NCI-H1092 treated with DMSO at 0.1 percent for 48 hours (cell line): ENCODE results near the gene NCAM2.

Source experiments
- DNase-seq: peaks from one replicate; lab custom pipeline; 2025; lab: John Stamatoyannopoulos, UW

NCAM2 gene

DNA sequence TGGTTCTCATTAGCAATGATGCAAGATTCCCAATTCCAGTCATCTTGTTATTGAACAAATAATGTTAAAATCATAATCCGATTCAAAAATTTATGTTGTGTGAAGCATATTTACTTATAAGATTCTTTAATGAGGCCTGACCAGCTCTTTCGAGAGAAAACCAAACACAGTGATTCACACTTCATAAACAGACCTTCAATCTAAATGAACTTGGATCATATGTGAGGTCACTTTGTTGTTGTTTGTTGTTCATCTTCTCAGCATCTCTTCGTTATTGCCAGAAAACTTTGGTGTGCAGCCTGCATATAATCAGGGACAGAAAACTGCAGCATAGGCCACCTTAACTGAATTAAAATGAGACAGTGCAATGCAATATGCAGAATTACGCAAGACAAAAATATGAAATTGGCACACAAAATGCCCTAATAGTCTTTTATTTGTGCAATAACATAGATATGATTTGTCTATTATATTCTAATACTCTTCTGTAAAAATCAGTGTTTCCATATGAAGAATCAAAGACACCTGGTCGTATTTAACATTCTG, 30.1 kb downstream of the NCAM2 start:
- DNase-seq, result no peak

DNA sequence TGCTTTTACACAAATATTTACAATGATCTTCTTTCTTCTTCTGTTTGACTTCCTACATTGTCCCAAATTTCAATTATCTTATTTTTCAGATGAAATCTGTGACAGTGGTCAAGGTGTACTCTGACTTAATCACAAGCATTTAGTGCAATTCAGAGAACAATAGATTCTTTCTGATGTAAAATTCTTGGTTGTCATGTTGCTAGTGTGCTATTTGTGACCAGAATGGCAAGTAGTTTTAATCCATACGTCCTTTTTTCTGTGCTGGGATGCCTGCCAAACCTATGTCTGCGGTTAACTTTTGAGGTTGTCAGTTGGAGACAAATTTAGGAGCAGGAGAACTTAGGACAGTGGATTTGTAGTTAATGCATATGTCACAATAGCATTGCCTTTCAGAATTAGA, 31.0 kb downstream of the NCAM2 start:
- DNase-seq, result no peak

DNA sequence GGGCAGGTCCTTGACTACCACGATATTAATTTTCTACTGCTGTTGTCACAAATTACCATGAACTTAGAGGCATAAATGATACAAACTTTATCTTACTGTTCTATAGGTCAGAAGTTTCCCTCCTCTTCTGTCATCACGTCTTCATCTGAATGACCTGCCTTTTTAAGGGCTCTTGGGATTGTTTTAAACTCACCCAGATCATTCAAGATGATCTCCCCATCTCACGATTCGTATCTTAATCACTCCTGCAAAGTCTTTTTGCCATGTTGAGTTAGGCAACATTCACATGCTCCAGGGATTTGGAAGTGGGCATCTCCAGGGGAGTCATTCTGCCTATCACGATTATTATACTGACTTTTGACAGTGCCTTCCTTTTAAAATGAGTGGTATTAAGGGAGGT, 32.1 kb downstream of the NCAM2 start:
- DNase-seq, result no peak

- no peak for DNase-seq
Observed at GRCh38 chr21:21034036-21034435, 35.8 kb downstream of the NCAM2 start.

DNA sequence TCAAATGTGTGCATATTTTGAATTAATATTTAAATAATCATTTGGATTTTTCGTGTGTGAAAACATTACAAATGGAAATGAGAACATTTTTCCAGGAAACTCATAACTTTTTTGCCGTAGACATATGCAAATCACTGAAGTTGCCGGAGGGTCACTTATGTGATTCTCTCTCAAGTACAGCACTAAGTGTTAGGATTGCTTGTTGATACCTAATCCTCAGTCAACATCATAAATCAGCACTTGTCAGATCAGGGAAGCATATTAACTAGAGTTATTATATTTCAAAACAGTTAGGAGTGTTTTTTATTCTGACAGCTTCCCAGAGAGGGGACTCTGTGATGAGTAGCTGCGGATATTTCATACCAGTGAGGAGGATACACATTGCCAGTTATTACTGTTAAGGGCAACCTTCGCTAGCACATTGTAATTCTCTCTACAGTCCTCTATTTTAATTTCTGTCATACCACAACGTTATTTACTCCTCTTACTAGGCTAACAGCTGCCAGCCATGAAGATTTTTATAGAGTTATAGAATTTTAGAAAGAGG, 41.5 kb downstream of the NCAM2 start:
- DNase-seq, result no peak

- DNase-seq, result no peak
Observed at GRCh38 chr21:21045518-21045917, 47.3 kb downstream of the NCAM2 start.

GRCh38 chr21:21046063-21046462, 47.9 kb downstream of the NCAM2 start:
- DNase-seq, result no peak

GRCh38 chr21:21051109-21052055, 53.2 kb downstream of the NCAM2 start:
- no peak for DNase-seq

DNA sequence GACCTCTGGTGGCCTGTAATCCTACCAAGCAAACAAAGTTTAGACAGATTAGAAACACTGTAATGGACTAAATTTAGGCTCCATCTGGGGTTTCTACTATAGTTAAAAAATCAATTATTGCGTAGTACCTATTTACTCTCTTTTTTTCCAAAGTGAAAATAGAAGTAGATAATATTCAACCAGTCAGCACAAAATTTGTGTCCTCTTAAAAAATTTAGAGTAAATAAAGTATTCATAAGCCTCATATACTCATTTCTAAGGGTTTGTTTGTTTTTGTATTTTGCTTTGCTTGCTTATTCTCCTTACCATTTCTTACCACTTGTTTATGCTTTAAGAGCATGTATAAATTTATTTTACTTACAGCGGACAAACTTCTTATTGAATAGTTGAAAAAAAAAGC, 54.5 kb downstream of the NCAM2 start:
- no peak for DNase-seq

DNA sequence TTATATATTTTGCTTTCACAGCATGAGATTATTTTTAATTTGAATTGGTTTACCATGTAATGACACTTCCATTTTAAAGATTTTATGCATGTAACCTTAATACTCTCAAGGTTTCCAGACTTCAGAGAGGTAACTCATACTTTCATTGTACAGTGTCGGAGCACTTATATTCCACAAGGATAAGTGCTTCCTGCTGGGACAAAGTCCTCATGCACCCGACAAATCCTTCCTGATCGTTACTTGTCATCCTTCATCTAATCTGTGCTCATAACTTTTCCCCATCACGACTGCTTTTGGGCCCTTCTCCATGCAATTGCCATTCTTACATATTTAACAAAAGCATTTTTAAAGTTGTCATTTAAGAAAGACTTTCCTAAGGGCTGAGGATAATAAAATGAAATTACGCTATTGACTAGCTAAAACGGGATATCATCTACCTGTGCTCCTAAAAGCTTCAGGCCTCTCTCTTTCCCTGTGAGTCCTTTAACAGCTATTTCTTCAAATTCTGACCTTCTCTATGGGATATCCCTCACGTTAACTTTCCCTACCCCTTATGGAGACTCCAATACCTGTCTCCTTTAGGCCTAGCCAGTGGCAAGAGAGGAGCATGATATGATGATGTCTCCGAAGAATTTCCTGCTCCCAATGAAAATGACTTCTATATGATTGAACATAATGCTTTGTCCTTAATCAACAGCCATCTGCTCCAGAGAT, 59.3 kb downstream of the NCAM2 start:
- no peak for DNase-seq

- DNase-seq, result no peak
Observed at GRCh38 chr21:21063828-21064227, 65.6 kb downstream of the NCAM2 start.

- no peak for DNase-seq
Observed at GRCh38 chr21:21064353-21064752, 66.1 kb downstream of the NCAM2 start.

DNA sequence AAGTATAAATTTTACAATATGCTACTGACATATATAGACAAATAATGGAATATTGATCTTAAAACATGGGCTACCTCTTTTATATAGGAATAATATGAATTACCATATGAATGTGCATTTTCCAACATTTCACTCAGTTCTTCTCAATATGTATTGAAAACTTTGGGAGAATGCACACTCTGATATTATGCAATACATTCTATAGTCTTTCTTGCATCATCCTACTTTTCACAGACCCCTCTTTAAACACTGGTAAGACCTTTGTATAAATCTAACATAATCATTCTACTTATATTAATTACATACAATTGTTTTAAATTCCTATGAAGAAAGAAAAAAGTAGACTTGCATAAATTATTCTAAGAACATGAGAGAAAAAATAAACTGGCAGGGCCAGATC, 69.2 kb downstream of the NCAM2 start:
- DNase-seq, result no peak

GRCh38 chr21:21074305-21074704, 76.1 kb downstream of the NCAM2 start:
- no peak for DNase-seq

DNA sequence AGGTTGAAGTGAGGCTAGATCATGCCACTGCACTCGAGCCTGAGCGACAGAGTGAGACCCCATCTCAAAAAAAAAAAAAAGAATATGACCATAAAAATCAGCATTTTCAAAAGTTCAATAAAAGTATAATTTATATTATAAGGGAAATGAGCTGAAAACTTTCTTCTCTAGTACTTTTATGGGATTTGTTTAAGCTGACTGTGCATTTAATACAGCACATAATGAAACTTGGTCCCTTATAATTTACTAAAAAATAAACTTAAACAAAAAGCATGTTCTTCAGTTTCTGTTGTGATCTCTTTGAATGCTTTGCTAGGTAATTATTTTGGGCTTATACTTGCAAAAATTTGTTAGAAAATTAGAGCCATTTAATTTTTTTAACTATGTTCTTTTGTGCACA, 77.8 kb downstream of the NCAM2 start:
- DNase-seq, result no peak

GRCh38 chr21:21076491-21076890, 78.3 kb downstream of the NCAM2 start:
- DNase-seq, result no peak

GRCh38 chr21:21079646-21080045, 81.4 kb downstream of the NCAM2 start:
- no peak for DNase-seq

- no peak for DNase-seq
Observed at GRCh38 chr21:21084179-21084578, 86.0 kb downstream of the NCAM2 start.

DNA sequence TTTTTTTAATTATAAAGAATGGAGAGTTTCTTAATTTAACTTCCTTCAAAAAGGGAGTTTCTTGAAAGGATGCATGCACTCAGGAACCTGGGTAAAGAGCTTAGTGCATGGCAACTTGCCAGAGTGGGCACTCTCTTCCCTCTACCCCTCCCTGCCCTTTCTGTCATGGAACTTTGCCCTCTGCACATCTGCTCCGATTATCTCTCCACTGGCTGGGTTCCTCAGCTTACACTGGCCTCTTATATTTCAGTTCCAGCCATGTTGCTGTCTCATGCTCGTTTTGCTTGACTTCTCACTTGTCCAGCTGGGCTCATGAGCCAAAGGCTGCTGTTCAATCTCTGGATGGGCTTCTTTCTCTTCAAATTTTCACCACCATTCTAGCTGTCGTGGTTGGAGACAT, 87.0 kb downstream of the NCAM2 start:
- DNase-seq, result no peak

DNA sequence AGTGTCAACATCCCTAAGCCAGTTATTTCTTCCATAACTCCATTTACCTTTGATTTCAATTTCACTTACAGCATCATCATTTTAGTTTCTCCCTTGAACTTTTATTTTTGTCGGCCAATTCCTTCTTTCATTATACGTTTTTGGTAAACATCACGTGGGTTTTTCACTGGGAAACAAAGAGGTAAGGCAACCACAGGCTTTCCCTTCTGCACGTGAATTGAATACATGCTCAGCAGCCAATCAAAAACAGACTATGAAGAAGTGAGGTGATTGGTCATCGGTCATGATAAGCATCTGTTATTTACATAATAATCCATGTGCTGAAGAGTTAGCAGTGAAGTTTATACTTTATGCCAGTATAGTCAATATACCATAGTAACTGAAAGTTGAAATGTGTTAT, 98.7 kb downstream of the NCAM2 start:
- DNase-seq, result no peak

GRCh38 chr21:21097466-21097865, 99.3 kb downstream of the NCAM2 start:
- DNase-seq, result no peak

- DNase-seq, result peak; percentile 23
Observed at GRCh38 chr21:21101911-21102310, 103.7 kb downstream of the NCAM2 start.

GRCh38 chr21:21102896-21103295, 104.7 kb downstream of the NCAM2 start:
- no peak for DNase-seq
